Natural killer cell (primary cell): Measurements from ENCODE around the gene SRP54. TPM values are rescaled to one million over a fixed set of nuclear protein-coding genes. Genes with fewer than 3 reads are reported as not detected.
A peak's percentile ranks its signal among the peaks of the same experiment; 100 is the strongest.

Experiments
- ATAC-seq, 3 donors: fragments of 150-1000 bp in 2 of 3; fragments of 200-7000 bp in 1 of 3; cut with Tn5 transposase; 1 replicate in 1 of 3; 2 replicates in 2 of 3; pipeline ENCODE4 v1.10.0; 2021; ENCODE audit warnings: mild to moderate bottlenecking in 2 of 3, moderate library complexity in 2 of 3
- DNase-seq, 2 donors: peaks; one replicate each; pipeline versions ENCODE4 v3.0.0 to v3.0.0-alpha.2; 2013 to 2021; ENCODE audit warnings: mixed read lengths in 1 of 2
- H3K27ac ChIP-seq: one replicate; pipeline ENCODE4 v1.5.1; 2013; ENCODE audit warnings: mild to moderate bottlenecking, low read length
- H3K27me3 ChIP-seq: one replicate; pipeline ENCODE4 v1.6.1; 2013; ENCODE audit warnings: low read length; ENCODE audit not compliant: control insufficient read depth, insufficient read depth
- H3K36me3 ChIP-seq: one replicate; pipeline ENCODE4 v1.6.1; 2013; ENCODE audit warnings: low read length; ENCODE audit not compliant: control insufficient read depth, insufficient read depth
- H3K4me1 ChIP-seq: one replicate; pipeline ENCODE4 v1.6.1; 2013; ENCODE audit warnings: low read length; ENCODE audit not compliant: control insufficient read depth, insufficient read depth
- H3K4me3 ChIP-seq: one replicate; pipeline ENCODE4 v1.5.1; 2013; ENCODE audit warnings: low read length
- H3K9me3 ChIP-seq: one replicate; pipeline ENCODE4 v1.6.1; 2013; ENCODE audit warnings: low read length; ENCODE audit not compliant: control insufficient read depth, insufficient read depth
- H3K27ac Mint-ChIP-seq, 2 donors: one replicate each; pipeline ENCODE4 v1.8.0; 2022; ENCODE audit warnings: mild to moderate bottlenecking in 2 of 2, mixed read lengths in 2 of 2, moderate library complexity in 1 of 2
- H3K27me3 Mint-ChIP-seq, 2 donors: one replicate each; pipeline ENCODE4 v1.8.0; 2022; ENCODE audit warnings: low read depth in 2 of 2, mixed read lengths in 2 of 2
- H3K36me3 Mint-ChIP-seq: one replicate; pipeline ENCODE4 v1.8.0; 2022; ENCODE audit warnings: mixed read lengths
- H3K4me1 Mint-ChIP-seq, 2 donors: one replicate each; pipeline ENCODE4 v1.8.0; 2022; ENCODE audit warnings: mixed read lengths in 2 of 2
- H3K4me3 Mint-ChIP-seq: one replicate; pipeline ENCODE4 v1.8.0; 2022; ENCODE audit warnings: mild to moderate bottlenecking, moderate library complexity, mixed read lengths
- H3K9me3 Mint-ChIP-seq, 2 donors: one replicate each; pipeline ENCODE4 v1.8.0; 2022; ENCODE audit warnings: mixed read lengths in 2 of 2
- WGBS: methylation state at CpG from one replicate; pipeline ENCODE4 v1.1.7; 2013; ENCODE audit warnings: missing lambda C conversion rate; ENCODE audit not compliant: insufficient coverage; 5-methylcytosine and 5-hydroxymethylcytosine counted together
- intact Hi-C: fragments of 100-400 bp; cut with micrococcal nuclease; formaldehyde crosslinking; loops from one replicate; pipeline ENCODE4 v1.14.2; 2022
- total RNA-seq, 4 donors: library from RNA; stranded (reverse); fragments of 120-200 nt in 1 of 4; gene quantifications; one replicate each; pipeline versions ENCODE4 v1.2.3 to v1.2.4, GENCODE V29; 2013 to 2022
- TF ChIP-seq, protein P1 (sequence below): fragments of 200-600 bp; IDR thresholded peaks from one replicate; pipeline ENCODE4 v1.8.0; 2022; ENCODE audit warnings: antibody characterized with exemption

Gene SRP54
- 10 to 100 TPM; 41.2 to 63.2 (median 48.8) TPM for total RNA-seq
- 75.2 TPM for total RNA-seq (2013)

DNA sequence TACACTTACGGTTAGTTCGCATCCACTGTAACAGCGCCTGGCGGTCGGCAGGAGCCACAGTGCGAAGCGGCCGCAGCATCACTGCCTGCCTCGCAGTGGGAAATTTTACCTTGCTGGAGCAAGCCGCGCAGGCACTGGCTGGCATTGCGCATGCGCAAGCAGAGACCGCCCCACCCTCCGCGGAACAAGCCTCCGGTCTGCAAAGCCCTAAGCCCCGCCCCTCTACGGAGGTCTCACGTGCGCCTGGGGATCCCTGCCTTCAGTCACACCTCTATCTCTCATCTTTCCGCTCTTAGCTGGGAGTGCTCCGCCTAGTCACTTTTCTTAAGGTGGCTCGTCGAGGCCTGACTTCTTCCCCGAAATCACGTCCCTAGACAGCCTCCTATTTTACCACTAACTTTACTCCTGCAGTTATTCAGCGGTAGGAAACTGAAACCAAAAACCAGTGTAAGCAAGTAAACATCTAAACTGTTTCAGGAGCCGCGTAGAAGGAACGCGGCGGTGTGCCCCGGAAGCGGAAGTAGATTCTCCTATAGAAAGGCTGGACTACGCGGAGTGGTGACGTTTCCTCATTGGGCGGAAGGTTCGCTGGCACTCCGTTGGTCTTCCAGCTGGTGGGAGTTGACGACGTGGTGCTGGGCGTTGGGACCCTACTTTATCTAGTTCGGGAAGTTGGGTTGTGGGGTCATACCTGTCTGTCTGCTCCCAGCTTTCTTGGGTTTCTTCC lies at the start of gene SRP54:
SRP54 (plus strand) TSS at position 572 of the 727 bp plus-strand sequence. CDS start 13,718 bp downstream, outside the sequence.
- peak within 1 kb of the TSS; percentile 94 for H3K27ac ChIP-seq
- no peaks in the 10 kb centered on the region for H3K36me3 Mint-ChIP-seq
- WGBS, result under 1% methylated on average over 45 of the region's 45 CpGs
- peak within 1 kb of the TSS; percentile 74 for H3K4me3 ChIP-seq
- TF ChIP-seq, protein P1, sequence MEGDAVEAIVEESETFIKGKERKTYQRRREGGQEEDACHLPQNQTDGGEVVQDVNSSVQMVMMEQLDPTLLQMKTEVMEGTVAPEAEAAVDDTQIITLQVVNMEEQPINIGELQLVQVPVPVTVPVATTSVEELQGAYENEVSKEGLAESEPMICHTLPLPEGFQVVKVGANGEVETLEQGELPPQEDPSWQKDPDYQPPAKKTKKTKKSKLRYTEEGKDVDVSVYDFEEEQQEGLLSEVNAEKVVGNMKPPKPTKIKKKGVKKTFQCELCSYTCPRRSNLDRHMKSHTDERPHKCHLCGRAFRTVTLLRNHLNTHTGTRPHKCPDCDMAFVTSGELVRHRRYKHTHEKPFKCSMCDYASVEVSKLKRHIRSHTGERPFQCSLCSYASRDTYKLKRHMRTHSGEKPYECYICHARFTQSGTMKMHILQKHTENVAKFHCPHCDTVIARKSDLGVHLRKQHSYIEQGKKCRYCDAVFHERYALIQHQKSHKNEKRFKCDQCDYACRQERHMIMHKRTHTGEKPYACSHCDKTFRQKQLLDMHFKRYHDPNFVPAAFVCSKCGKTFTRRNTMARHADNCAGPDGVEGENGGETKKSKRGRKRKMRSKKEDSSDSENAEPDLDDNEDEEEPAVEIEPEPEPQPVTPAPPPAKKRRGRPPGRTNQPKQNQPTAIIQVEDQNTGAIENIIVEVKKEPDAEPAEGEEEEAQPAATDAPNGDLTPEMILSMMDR, result no peak
- intact Hi-C loops, result loop anchor here (1.0 to 10.0 kb wide), 8 partner anchors 64 to 448 kb away; partner anchors contain the start of genes EAPP, FAM177A1, NFKBIA and PRORP
- DNase-seq (peak; percentile 99 to 100), ATAC-seq (peak; percentile 89 to 98 (median 89))
- H3K36me3 ChIP-seq, result no peaks in the 10 kb centered on the region
- no peaks in the 10 kb centered on the region for H3K27me3 Mint-ChIP-seq
- H3K27me3 ChIP-seq, result no peaks in the 10 kb centered on the region
- H3K4me1 ChIP-seq, result peaks cover 20% of the 10 kb centered on the region
- no peak within 1 kb of the TSS for H3K4me3 Mint-ChIP-seq
- H3K9me3 ChIP-seq, result no peaks in the 10 kb centered on the region
- peaks cover 0 to 6% of the 10 kb centered on the region in 2 donors for H3K4me1 Mint-ChIP-seq
- H3K27ac Mint-ChIP-seq, result no peak within 1 kb of the TSS
- no peaks in the 10 kb centered on the region for H3K9me3 Mint-ChIP-seq

DNA sequence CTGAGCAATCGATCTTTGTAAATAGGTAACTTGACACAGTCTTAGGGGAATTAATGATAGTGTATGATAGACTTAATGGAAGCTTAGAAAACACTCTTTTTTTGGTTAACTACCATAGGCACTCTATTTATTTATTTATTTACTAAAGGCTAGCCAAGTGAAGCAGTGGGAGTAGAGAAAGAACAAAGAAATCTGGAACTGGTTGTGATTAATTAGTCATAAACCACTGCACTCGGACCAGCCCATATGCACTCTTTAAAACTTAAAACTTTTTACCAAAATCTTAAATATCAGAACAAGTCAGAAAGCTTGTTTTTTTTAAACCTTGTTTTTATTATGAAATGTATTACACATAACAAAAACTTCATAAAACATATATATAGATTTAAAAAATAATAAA lies 49.5 kb upstream of the SRP54 start:
- Mint-ChIP-seq H3K9me3 (no peaks in the 10 kb centered on the region), H3K27ac (no peak overlapping the region), H3K4me1 (peaks cover 10 to 18% of the 10 kb centered on the region in 2 donors), H3K27me3 (no peaks in the 10 kb centered on the region), H3K4me3 (no peak overlapping the region), H3K36me3 (no peaks in the 10 kb centered on the region)
- intact Hi-C loops, result no loop called here
- Histone ChIP-seq H3K9me3 (no peaks in the 10 kb centered on the region), H3K4me3 (no peak overlapping the region), H3K27me3 (no peaks in the 10 kb centered on the region), H3K4me1 (peaks cover 5% of the 10 kb centered on the region), H3K27ac (no peak overlapping the region), H3K36me3 (no peaks in the 10 kb centered on the region)
- DNase-seq (no peak), ATAC-seq (no peak)
- WGBS, result no CpG with 5 or more reads among the region's 2 CpGs
- TF ChIP-seq, protein P1, result no peak

DNA sequence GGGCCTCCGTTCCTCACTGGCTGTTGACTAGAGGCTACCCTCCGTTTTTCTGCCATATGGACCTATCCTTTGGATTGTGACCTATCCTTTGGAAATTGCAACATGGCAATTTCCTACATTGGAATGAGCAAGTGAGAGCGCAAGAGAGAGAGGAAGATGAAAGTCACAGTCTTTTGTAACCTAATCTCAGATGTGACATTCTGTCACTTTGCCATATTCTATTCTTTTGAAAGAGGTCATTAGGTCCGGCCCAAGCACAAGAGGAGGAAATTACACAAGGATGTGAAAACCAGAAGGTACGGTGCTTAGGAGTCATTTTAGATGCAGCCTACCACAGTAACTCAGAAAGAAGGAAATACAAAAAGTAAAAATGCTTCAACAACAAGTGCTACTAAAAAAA lies 47.3 kb upstream of the SRP54 start:
- H3K9me3 Mint-ChIP-seq, result no peaks in the 10 kb centered on the region
- H3K9me3 ChIP-seq, result no peaks in the 10 kb centered on the region
- no peaks in the 10 kb centered on the region for H3K4me1 ChIP-seq
- 90% methylated on average over 4 of the region's 5 CpGs for WGBS
- H3K27me3 Mint-ChIP-seq, result no peaks in the 10 kb centered on the region
- H3K27me3 ChIP-seq, result no peaks in the 10 kb centered on the region
- intact Hi-C loops, result no loop called here
- DNase-seq, result no peak
- H3K36me3 ChIP-seq, result no peaks in the 10 kb centered on the region
- ATAC-seq, result no peak
- TF ChIP-seq, protein P1, result no peak
- no peak overlapping the region for H3K4me3 Mint-ChIP-seq
- H3K36me3 Mint-ChIP-seq, result no peaks in the 10 kb centered on the region
- no peak overlapping the region for H3K4me3 ChIP-seq
- no peak overlapping the region for H3K27ac Mint-ChIP-seq
- no peak overlapping the region for H3K27ac ChIP-seq
- H3K4me1 Mint-ChIP-seq, result peaks cover 6 to 10% of the 10 kb centered on the region in 2 donors
